Panc1 (cell line): ENCODE measurements around the gene WNT11. TPM values are rescaled to one million over a fixed set of nuclear protein-coding genes. Genes with fewer than 3 reads are reported as not detected.

ENCODE experiments used
- ATAC-seq: fragments of 200-7000 bp; cut with Tn5 transposase; 2 replicates; pipeline ENCODE4 v1.9.1; 2020; ENCODE audit warnings: mild to moderate bottlenecking, moderate library complexity
- BruUV-seq: library from RNA; stranded (reverse); fragments of 400-500 nt; replicated peaks from 2 replicates; lab custom pipeline; 2021; lab: Mats Ljungman, UMichigan
- CTCF ChIA-PET: fragments of 300-600 bp; sonication (Branson Sonifier 250); formaldehyde crosslinking; loops from one replicate; lab custom pipeline; 2022; ENCODE audit warnings: antibody characterized with exemption; lab: Charles Lee
- POLR2A ChIA-PET: fragments of 300-600 bp; sonication (Branson Sonifier 250); formaldehyde crosslinking; loops from one replicate; lab custom pipeline; 2022; ENCODE audit warnings: antibody characterized with exemption; lab: Charles Lee
- DNase-seq: peaks from one replicate; pipeline ENCODE4 v3.0.0-alpha.2; 2010; ENCODE audit warnings: low read depth, low spot score
- H3K27ac ChIP-seq: 2 replicates; pipeline ENCODE4 v1.5.1; 2011; ENCODE audit warnings: mild to moderate bottlenecking, low read length, inconsistent platforms
- H3K27me3 ChIP-seq: fragments of 200-500 bp; sonication (Bioruptor generic); 2 replicates; pipeline ENCODE4 v1.6.0; 2014; ENCODE audit warnings: low read length, inconsistent platforms; ENCODE audit not compliant: control insufficient read depth, insufficient read depth
- H3K36me3 ChIP-seq: fragments of 200-500 bp; sonication (Bioruptor generic); 2 replicates; pipeline ENCODE4 v1.5.1; 2014; ENCODE audit warnings: inconsistent platforms, mild to moderate bottlenecking, low read length, moderate library complexity; ENCODE audit not compliant: control insufficient read depth, insufficient read depth
- H3K4me1 ChIP-seq: 2 replicates; pipeline ENCODE4 v1.5.1; 2011; ENCODE audit warnings: inconsistent platforms, mild to moderate bottlenecking, low read length, moderate library complexity; ENCODE audit not compliant: control insufficient read depth, insufficient read depth
- H3K4me3 ChIP-seq, 2 experiments: 2 replicates each; pipeline ENCODE4 v1.5.1; 2011 to 2012; ENCODE audit warnings: low read depth in 2 of 2, low read length in 2 of 2, mild to moderate bottlenecking in 2 of 2, inconsistent platforms in 1 of 2, moderate library complexity in 1 of 2
- H3K9me3 ChIP-seq: fragments of 200-500 bp; sonication (Bioruptor generic); 2 replicates; pipeline ENCODE4 v1.5.1; 2014; ENCODE audit warnings: low read depth, mild to moderate bottlenecking, inconsistent platforms, low read length, moderate library complexity; ENCODE audit not compliant: control insufficient read depth, insufficient read depth
- CTCF ChIP-seq: fragments of 450-650 bp; IDR thresholded peaks from 2 replicates; pipeline ENCODE4 v1.5.1; 2017; ENCODE audit warnings: mild to moderate bottlenecking
- POLR2AphosphoS5 ChIP-seq: IDR thresholded peaks from 2 replicates; pipeline ENCODE4 v1.6.1; 2012; ENCODE audit warnings: mild to moderate bottlenecking, low read depth, low read length, moderate library complexity
- REST ChIP-seq, 2 experiments: IDR thresholded peaks; 2 replicates each; pipeline ENCODE4 v1.6.1; 2011 to 2012; ENCODE audit warnings: low read depth in 2 of 2, control low read depth in 1 of 2, low read length in 1 of 2, mild to moderate bottlenecking in 1 of 2, moderate library complexity in 1 of 2; ENCODE audit not compliant: insufficient read depth in 1 of 2
- SIN3A ChIP-seq: IDR thresholded peaks from 2 replicates; pipeline ENCODE4 v1.6.1; 2012; ENCODE audit warnings: low read depth, mild to moderate bottlenecking, low read length, moderate library complexity, borderline replicate concordance; ENCODE audit not compliant: insufficient read depth
- TCF7L2 ChIP-seq: IDR thresholded peaks from 2 replicates; pipeline ENCODE4 v1.6.1; 2011; ENCODE audit warnings: mild to moderate bottlenecking, low read depth, low read length, inconsistent platforms
- in situ Hi-C: cut with HindIII; loops from 2 replicates; pipeline ENCODE4 v1.10.0; 2016; ENCODE audit warnings: low sequenced_read_pairs, low pct_unique_long_range_greater_than_20kb
- intact Hi-C: fragments of 100-400 bp; cut with micrococcal nuclease; formaldehyde crosslinking; loops from one replicate; pipeline ENCODE4 v1.10.0; 2022; ENCODE audit not compliant: unreplicated experiment
- total RNA-seq: library from RNA; stranded (reverse); gene quantifications from one replicate; pipeline ENCODE4 v1.2.1, GENCODE V29; 2021; ENCODE audit not compliant: unreplicated experiment

The WNT11 gene
- total RNA-seq, 1 experiment from 2014 or later, result 1.1 TPM

- H3K36me3 ChIP-seq, result no peaks in the 10 kb centered on the region
- H3K4me1 ChIP-seq, result no peaks in the 10 kb centered on the region
- H3K27me3 ChIP-seq, result no peaks in the 10 kb centered on the region; the same call in 1 of the 2 replicates
- in situ Hi-C loops (no loop called here), intact Hi-C loops (no loop called here)
- ChIA-PET CTCF (no interaction called here), POLR2A (interaction anchor here (0.7 kb wide), 1 partner anchor 18 kb away, joined by 3 read pairs; no protein-coding TSS in a partner anchor)
- no TSS peak for BruUV-seq
- no peak overlapping the region for H3K4me3 ChIP-seq
- TF ChIP-seq TCF7L2 (no peak), REST (IDR thresholded peaks at IDR 0.05; ENCODE audit: insufficient read depth in 1 of 2, low read depth in 2 of 2, low read length in 1 of 2) (no peak), POLR2AphosphoS5 (no peak), SIN3A (no peak), CTCF (no peak)
- DNase-seq (no peak), ATAC-seq (no peak)
- no peaks in the 10 kb centered on the region for H3K9me3 ChIP-seq
- H3K27ac ChIP-seq, result no peak overlapping the region
Measured at GRCh38 chr11:76251576-76251975, 45.3 kb upstream of the WNT11 start.

- DNase-seq (no peak), ATAC-seq (no peak)
- ChIA-PET CTCF (no interaction called here), POLR2A (no interaction called here)
- Histone ChIP-seq H3K4me3 (no peak overlapping the region), H3K36me3 (no peaks in the 10 kb centered on the region), H3K4me1 (no peaks in the 10 kb centered on the region), H3K27me3 (no peaks in the 10 kb centered on the region; the same call in 1 of the 2 replicates), H3K27ac (no peak overlapping the region), H3K9me3 (no peaks in the 10 kb centered on the region)
- BruUV-seq, result no TSS peak
- in situ Hi-C loops (no loop called here), intact Hi-C loops (no loop called here)
- TF ChIP-seq REST (IDR thresholded peaks at IDR 0.05; ENCODE audit: insufficient read depth in 1 of 2, low read depth in 2 of 2, low read length in 1 of 2) (no peak), POLR2AphosphoS5 (no peak), TCF7L2 (no peak), CTCF (no peak), SIN3A (no peak)
Measured at GRCh38 chr11:76251226-76251575, 44.9 kb upstream of the WNT11 start.
